Esophagus muscularis mucosa (tissue), 4 donors: ENCODE data around the gene AUTS2. TPM values are rescaled to one million over a fixed set of nuclear protein-coding genes. Genes with fewer than 3 reads are reported as not detected.

ENCODE experiments used
- DNase-seq: peaks from one replicate; pipeline ENCODE4 v3.0.0-alpha.2; 2017; ENCODE audit errors: extremely low spot score
- H3K27ac ChIP-seq, 4 donors: fragments of 200-600 bp; sonication (generic); replicated peaks in 1 of 4; 1 replicate in 3 of 4; 2 replicates in 1 of 4; pipeline ENCODE4 v1.5.1; 2016 to 2019; ENCODE audit warnings: mild to moderate bottlenecking in 1 of 4
- H3K27me3 ChIP-seq, 4 donors: fragments of 200-600 bp; sonication (generic); one replicate each; pipeline versions ENCODE4 v1.5.1 to v1.6.0; 2016 to 2019
- H3K36me3 ChIP-seq, 4 donors: fragments of 200-600 bp; sonication (generic); one replicate each; pipeline ENCODE4 v1.5.1; 2016 to 2019
- H3K4me1 ChIP-seq, 4 donors: fragments of 200-600 bp; sonication (generic); one replicate each; pipeline ENCODE4 v1.5.1; 2016 to 2019
- H3K4me3 ChIP-seq, 4 donors: fragments of 200-600 bp; sonication (generic); 1 replicate in 2 of 4; 2 replicates in 2 of 4; pipeline ENCODE4 v1.5.1; 2016 to 2019; ENCODE audit warnings: mild to moderate bottlenecking in 4 of 4, moderate library complexity in 1 of 4
- H3K9me3 ChIP-seq, 4 donors: fragments of 200-600 bp; sonication (generic); 1 replicate in 3 of 4; 2 replicates in 1 of 4; pipeline ENCODE4 v1.5.1; 2016 to 2019
- CTCF ChIP-seq, 3 experiments: fragments of 200-600 bp in 2 of 3; fragments of 450-650 bp in 1 of 3; sonication (generic) in 2 of 3; IDR thresholded peaks; one replicate each; pipeline ENCODE4 v1.5.1; 2017 to 2019; ENCODE audit warnings: antibody characterized with exemption in 3 of 3, mild to moderate bottlenecking in 2 of 3, moderate library complexity in 1 of 3
- EP300 ChIP-seq: sonication (generic); formaldehyde crosslinking; IDR thresholded peaks from one replicate; pipeline ENCODE4 v1.6.1; 2017; ENCODE audit warnings: antibody characterized with exemption
- POLR2A ChIP-seq: fragments of 450-650 bp; IDR thresholded peaks from one replicate; pipeline ENCODE4 v1.6.1; 2017; ENCODE audit warnings: antibody characterized with exemption, moderate library complexity, mild to moderate bottlenecking, low read depth
- POLR2AphosphoS5 ChIP-seq, 2 donors: sonication (generic); formaldehyde crosslinking; IDR thresholded peaks; one replicate each; pipeline ENCODE4 v1.6.1; 2017; ENCODE audit warnings: antibody characterized with exemption in 2 of 2
- WGBS: methylation state at CpG from one replicate; pipeline ENCODE4 v1.1.5; 2018; 5-methylcytosine and 5-hydroxymethylcytosine counted together
- intact Hi-C: fragments of 100-400 bp; cut with DNase I; formaldehyde crosslinking; loops from one replicate; pipeline ENCODE4 v1.15.1; 2023
- total RNA-seq, 4 donors: library from RNA; depleted of rRNA; stranded (reverse); fragments of >200 nt; gene quantifications; one replicate each; pipeline versions ENCODE4 v1.1.0 to v1.2.1, GENCODE V29; 2016

AUTS2 gene
- total RNA-seq, 4 donors from 2014 or later: 18.5 to 44.9 (median 34.2) TPM

- no peak for DNase-seq
- Histone ChIP-seq H3K27ac (no peak overlapping the region), H3K4me3 (no peak overlapping the region), H3K9me3 (no peaks in the 10 kb centered on the region), H3K27me3 (no peaks in the 10 kb centered on the region), H3K36me3 (no peaks in the 10 kb centered on the region), H3K4me1 (peaks cover 10 to 30% (median 24%) of the 10 kb centered on the region in 4 donors)
- 88% methylated on average over 4 of the region's 4 CpGs for WGBS
- TF ChIP-seq CTCF (IDR thresholded peaks at IDR 0.05): no peak
- TF ChIP-seq POLR2A: no peak
- TF ChIP-seq EP300: no peak
- TF ChIP-seq POLR2AphosphoS5 (IDR thresholded peaks at IDR 0.05): no peak
- intact Hi-C loops: loop anchor here (10.0 kb wide), 1 partner anchor 726 kb away; no protein-coding TSS in a partner anchor
Measured at GRCh38 chr7:69968969-69969556, 370.8 kb downstream of the AUTS2 start.

- DNase-seq: no peak
- H3K27me3 ChIP-seq: no peaks in the 10 kb centered on the region
- peaks cover 5 to 28% (median 12%) of the 10 kb centered on the region in 4 donors for H3K4me1 ChIP-seq
- 91% methylated on average over 4 of the region's 4 CpGs for WGBS
- intact Hi-C loops: no loop called here
- no peaks in the 10 kb centered on the region for H3K9me3 ChIP-seq
- no peak overlapping the region for H3K27ac ChIP-seq
- H3K36me3 ChIP-seq: no peaks in the 10 kb centered on the region
- no peak overlapping the region for H3K4me3 ChIP-seq
- TF ChIP-seq CTCF (IDR thresholded peaks at IDR 0.05): no peak
- no peak for TF ChIP-seq POLR2AphosphoS5 (IDR thresholded peaks at IDR 0.05)
- no peak for TF ChIP-seq EP300
- no peak for TF ChIP-seq POLR2A
Measured at GRCh38 chr7:69981646-69982045, 383.4 kb downstream of the AUTS2 start.

- intact Hi-C loops: no loop called here
Measured at GRCh38 chr7:69982197-69982596, 383.9 kb downstream of the AUTS2 start.

GRCh38 chr7:69989551-69989950, 391.3 kb downstream of the AUTS2 start:
- DNase-seq: no peak
- Histone ChIP-seq H3K27ac (no peak overlapping the region), H3K4me3 (no peak overlapping the region), H3K9me3 (no peaks in the 10 kb centered on the region), H3K27me3 (no peaks in the 10 kb centered on the region), H3K36me3 (no peaks in the 10 kb centered on the region), H3K4me1 (peaks cover 0 to 11% (median 9%) of the 10 kb centered on the region in 4 donors)
- WGBS: 96% methylated on average over 5 of the region's 5 CpGs
- intact Hi-C loops: no loop called here
- TF ChIP-seq CTCF (IDR thresholded peaks at IDR 0.05): no peak
- TF ChIP-seq POLR2AphosphoS5 (IDR thresholded peaks at IDR 0.05): no peak
- TF ChIP-seq EP300: no peak
- no peak for TF ChIP-seq POLR2A

More at GRCh38 chr7:69982197-69982596, 383.9 kb downstream of the AUTS2 start:
- WGBS: 35% methylated on average over 1 of the region's 1 CpG
- H3K27me3 ChIP-seq: no peaks in the 10 kb centered on the region
- no peaks in the 10 kb centered on the region for H3K9me3 ChIP-seq
- no peak for TF ChIP-seq CTCF (IDR thresholded peaks at IDR 0.05)
- TF ChIP-seq POLR2AphosphoS5 (IDR thresholded peaks at IDR 0.05): no peak
- no peak for TF ChIP-seq EP300
- TF ChIP-seq POLR2A: no peak
- no peaks in the 10 kb centered on the region for H3K36me3 ChIP-seq
- no peak for DNase-seq
- H3K4me1 ChIP-seq: peaks cover 5 to 28% (median 13%) of the 10 kb centered on the region in 4 donors
- H3K27ac ChIP-seq: no peak overlapping the region
- no peak overlapping the region for H3K4me3 ChIP-seq

GRCh38 chr7:69992938-69993337, 394.7 kb downstream of the AUTS2 start:
- no peak overlapping the region for H3K27ac ChIP-seq
- no peak for TF ChIP-seq EP300
- peaks cover 8 to 30% (median 24%) of the 10 kb centered on the region in 4 donors for H3K4me1 ChIP-seq
- H3K4me3 ChIP-seq: no peak overlapping the region
- WGBS: 74% methylated on average over 4 of the region's 4 CpGs
- intact Hi-C loops: no loop called here
- no peak for DNase-seq
- no peaks in the 10 kb centered on the region for H3K27me3 ChIP-seq
- no peaks in the 10 kb centered on the region for H3K9me3 ChIP-seq
- H3K36me3 ChIP-seq: no peaks in the 10 kb centered on the region
